Measurements from ENCODE around the gene FANCI.

FANCI gene

DNA sequence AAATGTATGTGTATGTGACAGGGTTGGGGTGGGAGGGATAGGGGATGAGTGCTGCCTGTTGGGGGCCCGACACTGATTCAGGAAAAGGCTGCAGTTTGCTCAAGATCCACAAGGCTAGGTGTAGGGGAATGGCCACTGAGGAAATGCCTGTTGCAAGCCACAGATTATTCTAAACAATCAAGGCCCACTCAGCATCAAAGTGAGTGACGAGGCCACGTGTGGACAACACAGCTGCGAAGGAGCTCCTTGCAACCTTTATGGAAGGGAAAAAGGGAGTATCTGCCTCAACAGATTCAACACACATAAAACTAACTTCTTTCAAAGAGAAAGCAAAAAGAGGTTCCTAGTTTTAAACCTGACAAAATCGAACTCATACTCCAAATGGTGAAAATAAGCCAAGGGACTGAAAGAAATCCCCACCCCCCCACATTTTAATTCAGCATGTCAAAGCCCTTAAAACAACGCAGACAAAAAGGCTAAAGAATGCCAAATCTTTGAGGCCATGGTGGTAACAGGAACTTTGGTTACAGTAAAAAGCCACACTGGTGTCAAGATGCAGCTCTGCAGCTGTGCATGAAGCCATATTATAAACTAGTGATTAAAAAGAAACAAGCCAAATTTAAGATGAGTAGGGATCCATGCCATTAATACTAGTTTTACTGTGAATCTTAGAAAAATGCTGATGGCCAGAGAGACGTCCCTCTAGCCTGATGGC lies 87.3 kb downstream of the FANCI start:
- in situ Hi-C loops (cut with MboI; ENCODE audit: low sequenced_read_pairs), result no loop called here

DNA sequence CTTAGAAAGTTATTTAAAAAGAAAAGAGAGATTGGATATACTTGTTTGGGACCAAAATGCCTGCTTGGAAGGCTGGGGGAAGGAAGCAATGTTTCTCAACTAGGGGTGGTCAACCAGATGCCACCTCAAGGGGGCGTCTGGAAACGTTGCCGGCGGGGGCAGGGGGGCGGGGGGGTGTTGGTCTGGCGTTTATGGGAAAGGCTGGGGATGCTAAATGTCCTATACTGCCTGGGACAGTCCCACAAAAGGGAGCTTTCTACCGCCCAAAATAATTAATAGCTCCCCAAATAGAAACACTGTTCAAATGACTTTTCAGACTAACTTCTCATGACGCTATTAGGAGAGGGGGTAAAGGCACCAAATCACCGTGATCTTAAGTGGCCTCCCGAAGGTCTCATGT lies 88.7 kb downstream of the FANCI start:
- in situ Hi-C loops (cut with MboI; ENCODE audit: low sequenced_read_pairs), result no loop called here

DNA sequence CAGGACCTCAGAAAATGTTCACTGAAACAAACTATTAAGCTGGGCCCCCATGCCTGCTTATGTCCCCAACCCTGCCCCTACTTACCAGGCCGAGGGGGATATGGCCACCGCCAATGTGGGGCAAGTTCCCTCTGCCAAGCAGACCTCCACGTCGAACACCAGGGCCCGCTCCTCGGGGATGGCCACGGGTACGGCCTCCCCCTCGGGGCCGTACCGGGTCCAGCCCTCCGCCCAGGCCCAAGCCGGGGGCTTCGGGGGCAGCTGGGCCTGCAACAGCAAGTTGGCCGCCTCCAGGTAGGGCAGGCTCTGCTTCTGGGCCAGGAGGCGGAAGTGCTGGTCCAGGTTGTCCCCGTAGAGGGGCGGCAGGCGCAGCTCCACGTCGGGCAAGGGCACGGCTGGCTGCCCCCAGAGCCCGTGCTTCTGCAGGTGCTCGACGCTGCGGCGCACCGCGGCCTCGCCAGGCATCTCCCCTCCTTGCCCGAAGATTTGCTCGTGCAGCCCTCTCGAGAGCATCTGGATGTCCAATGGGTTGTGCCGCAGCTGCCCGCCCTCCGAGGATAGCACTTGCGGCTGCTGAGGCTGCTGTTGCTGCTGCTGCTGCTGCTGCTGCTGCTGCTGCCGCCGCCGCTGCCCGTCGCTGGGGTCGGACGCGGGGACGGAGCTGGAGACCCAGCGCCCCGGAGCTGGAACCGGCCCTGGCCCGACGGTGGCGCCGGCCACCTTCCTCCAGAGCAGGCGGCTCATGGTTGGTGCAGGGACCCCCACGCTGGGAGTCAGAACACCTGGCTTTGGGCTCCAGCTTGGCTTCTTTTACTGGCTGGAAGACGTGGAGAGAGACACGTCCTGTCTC lies 89.5 kb downstream of the FANCI start:
- in situ Hi-C loops (cut with MboI; ENCODE audit: low sequenced_read_pairs), result no loop called here

DNA sequence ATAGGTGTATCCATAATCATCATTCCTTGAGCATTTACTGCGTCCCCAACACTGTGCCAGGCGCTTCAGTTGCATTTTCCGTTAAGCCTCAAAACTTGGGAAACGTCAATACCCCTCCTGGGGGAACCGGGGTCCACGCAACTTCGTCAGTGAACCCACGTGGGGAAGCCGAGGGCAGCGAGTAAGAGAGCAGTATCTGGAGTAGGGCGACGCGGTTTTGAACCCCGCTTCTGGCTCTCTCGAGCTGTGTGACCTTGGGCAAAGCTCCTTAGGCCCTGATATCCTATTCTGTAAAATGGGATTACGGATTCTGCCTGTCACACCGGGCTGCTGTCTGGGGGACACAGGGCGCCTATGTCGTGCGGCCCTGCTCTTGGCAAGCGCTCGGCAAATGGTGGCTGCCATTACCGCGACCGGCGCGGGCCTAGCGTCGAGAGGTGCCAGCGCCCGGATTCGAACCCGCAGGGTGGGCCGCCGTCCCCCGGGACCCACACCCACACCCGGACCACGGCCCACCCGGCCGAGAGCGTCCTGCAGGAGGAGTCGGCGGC lies 90.3 kb downstream of the FANCI start:
- in situ Hi-C loops (cut with MboI; ENCODE audit: low sequenced_read_pairs), result no loop called here

DNA sequence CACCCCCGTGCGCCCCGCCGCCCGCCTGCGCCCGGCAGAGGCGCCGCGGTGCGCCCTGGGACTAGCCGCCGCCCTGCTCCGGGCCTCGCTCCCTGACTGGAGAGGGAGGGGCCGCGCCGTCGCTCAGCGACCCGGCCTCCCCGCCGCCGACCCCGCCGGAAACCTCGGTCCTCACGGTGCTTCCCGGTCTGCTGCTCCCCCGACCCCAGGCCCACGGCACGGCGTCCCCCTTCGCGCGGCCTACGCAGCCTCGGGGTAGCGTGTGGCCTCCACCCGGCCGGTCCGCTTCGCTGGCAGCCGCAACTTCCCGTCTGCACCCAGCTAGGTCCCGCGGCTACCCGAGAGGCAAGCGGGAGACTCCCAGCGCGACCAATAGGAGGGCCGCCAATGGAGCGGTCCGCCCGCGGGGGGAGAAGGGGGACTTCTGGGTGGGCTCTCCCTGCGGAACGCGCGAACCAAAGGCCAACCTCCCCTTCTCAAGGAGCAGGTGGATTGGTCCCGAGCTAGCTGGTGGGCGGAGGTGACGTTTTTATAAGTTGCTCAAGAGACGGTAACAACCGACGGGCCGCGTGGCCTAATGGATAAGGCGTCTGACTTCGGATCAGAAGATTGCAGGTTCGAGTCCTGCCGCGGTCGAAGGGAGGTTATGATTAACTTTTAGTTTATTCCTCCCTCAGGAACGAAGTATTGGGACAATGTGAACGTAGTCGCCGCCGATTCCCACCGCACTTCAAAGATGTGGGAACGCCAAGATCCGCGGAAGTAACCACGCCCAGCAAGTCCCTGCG lies 90.9 kb downstream of the FANCI start, which contains the start of gene POLG:
Gene POLG (minus strand): TSS at position 315 of the 788 bp plus-strand sequence. CDS start 1,070 bp downstream, outside the sequence.
- in situ Hi-C loops (cut with MboI; ENCODE audit: low sequenced_read_pairs), result no loop called here

DNA sequence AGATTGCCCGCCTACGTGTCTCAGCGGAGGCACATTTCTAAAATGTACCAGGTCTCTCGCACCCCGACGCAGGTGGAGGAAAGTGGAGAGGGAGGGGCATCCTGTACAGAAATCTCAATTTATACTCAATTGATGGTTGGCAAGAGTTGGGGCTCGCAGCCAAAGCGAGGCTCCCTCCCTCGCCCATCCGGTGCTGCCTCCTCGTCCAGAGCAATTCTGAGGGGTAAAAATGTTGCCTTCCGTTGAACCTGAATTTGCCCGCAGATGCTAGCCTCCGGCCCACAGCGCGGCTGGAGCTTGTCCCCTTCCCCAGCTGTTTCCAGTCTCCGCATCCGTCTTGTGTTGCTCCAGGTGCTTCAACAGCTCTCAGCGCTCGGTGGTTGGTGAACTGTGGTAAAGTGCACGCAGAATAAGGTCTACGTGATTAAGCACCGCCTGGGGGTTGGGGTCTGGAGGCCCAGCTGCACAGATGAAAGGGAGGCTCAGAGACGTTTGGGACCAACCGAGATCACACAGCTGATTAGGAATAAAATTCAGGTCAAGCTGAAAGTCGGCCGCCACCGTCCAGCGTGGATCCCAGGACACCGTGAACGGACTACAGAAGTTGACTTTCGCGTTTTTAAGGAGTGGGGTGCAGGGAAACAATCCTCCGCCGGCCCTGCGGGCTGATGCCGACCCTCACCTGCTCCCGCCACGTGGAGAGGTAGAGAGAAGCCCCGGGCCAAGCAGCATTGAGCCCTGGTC lies 91.7 kb downstream of the FANCI start:
- in situ Hi-C loops (cut with MboI; ENCODE audit: low sequenced_read_pairs), result no loop called here

DNA sequence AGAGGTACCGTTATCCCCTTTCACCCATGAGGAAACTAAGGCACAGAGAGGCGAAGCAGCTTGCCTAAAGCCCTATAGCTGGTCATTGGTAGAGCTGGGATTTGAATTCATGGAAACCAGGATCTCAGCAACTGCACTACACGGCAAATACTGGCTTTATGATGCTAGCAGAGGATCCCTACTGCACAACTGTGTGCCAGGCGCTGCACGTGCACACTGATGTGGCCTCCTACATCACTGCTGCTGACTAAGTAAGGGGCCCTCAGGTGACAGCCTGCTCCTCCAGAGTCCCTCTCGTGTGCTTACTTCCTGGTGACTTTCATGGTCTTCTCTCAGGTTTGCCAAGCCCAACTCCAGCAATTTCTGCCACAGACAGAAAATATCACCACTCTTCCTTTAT lies 94.3 kb downstream of the FANCI start:
- in situ Hi-C loops (cut with MboI; ENCODE audit: low sequenced_read_pairs), result no loop called here

DNA sequence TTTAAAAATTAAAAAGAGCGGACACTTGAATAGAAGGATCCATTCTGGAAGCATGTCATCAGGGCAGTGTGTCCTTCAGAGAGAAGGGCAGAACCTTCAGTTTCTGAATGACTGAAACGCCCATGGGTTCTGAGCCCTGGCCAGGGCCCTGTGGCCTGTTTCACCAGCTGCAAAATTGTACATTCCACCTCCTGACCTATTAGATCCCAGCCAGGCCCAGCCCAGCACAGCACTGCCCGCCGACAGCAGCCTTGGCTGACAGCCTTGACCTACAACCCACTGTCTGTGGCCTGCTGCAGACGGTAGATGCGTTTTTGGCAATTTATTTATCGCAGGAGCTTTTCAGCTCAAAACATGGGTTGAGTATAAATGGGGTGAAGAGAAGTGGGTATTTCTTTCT lies 96.8 kb downstream of the FANCI start:
- in situ Hi-C loops (cut with MboI; ENCODE audit: low sequenced_read_pairs), result no loop called here

DNA sequence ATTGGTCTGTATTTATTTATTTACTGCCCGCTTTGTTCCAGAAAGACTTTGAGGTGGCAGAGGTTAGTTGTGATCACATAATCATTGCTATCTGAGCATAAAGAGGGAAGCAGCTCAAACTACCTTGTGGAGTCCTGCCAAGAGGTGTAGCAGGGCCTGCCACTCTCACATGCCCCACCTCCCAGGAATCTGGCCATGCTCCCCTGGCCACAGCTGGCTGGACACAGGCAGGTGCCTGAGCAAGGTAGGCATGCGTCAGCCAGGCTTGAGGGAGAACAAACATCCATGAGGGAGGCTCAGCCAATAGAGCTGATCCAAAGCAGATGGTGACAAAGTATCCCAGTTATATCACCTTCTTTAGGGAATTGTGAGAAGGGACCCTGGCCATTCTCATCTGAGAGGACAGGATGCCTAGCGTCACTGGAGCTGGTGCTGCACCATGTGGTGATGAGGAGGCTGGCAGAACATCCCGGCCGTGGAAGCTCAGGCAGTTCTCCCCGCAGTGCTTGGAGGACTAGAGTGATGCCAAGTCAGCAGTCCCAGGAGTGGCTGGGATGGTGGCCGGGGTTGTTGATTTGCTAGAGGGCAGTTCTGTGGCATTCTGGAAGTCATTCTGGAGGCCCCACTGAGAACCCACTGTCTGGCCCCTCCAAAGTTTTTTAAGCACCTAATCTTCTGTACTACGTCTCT lies 97.7 kb downstream of the FANCI start:
- in situ Hi-C loops (cut with MboI; ENCODE audit: low sequenced_read_pairs), result no loop called here

DNA sequence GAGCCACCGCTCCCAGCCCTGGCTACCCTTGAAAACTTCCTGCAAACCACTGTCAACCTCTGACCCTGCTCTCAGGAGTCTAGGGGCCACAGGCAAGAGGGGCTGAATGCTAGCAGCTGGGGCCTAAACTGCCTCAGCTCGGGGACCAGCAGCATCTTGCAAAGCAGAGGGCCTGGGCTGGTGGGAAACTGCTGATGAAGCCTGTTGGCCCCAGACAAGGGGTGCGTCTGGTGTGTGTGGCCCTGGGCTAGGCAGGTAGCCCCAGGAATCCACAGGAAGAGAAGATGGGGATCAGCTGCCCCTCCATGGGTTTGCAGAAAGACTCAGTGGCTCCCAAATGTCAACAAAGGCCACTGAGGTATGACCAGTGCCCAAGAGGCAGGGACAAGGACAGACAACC lies 99.1 kb downstream of the FANCI start:
- in situ Hi-C loops (cut with MboI; ENCODE audit: low sequenced_read_pairs), result no loop called here

DNA sequence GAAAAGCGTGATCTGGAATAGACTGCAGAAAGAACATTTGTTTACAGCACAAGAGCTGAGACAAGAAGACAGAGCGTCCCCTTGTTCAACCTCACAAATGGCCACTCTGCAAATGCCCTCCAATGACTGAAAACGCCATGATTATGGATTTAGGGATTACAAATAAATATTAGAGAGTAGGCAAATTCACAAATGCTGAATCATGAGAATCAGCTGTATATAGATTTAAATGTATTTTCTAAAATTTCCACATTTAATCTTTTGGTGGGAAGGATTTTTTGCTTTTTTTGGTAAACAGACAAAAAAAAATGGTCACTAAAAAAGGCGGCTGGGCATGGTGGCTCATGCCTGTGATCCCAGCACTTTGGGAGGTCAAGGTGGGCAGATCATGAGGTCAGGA lies 101.5 kb downstream of the FANCI start:
- in situ Hi-C loops (cut with MboI; ENCODE audit: low sequenced_read_pairs), result no loop called here

DNA sequence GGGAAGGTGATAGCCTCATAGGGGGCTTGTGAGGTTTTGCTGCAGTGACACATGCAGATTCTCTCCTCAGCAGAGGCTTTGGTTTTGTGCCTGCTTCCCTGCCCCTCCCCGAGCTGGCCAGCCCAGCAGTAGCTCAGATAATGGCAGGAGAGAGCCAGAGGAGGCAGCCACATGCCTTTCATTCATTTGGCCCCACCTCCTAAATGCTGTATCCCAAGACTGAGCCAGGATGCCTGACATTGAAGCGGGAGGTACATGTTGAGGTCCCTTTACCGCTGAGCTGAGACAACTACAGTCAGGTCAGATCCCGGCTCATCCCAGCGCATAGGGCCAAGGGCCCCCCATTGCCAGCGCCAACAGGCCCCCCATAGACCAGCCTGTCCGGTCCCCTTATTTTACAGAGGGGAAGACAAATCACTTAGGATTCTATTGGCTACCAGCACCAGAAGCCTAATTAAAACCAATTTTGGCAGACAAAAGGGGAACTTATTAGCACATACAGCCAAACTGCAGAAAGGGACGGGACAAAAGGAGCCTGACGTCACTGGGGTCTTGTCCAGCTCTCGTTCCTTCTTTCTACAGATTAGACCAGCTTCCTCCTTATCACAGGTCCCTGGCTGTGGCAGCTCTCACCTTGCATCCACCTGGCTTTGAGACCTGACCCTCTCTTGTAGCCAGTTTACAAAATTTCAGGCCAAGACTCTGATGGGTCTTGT lies 102.9 kb downstream of the FANCI start:
- in situ Hi-C loops (cut with MboI; ENCODE audit: low sequenced_read_pairs), result no loop called here

DNA sequence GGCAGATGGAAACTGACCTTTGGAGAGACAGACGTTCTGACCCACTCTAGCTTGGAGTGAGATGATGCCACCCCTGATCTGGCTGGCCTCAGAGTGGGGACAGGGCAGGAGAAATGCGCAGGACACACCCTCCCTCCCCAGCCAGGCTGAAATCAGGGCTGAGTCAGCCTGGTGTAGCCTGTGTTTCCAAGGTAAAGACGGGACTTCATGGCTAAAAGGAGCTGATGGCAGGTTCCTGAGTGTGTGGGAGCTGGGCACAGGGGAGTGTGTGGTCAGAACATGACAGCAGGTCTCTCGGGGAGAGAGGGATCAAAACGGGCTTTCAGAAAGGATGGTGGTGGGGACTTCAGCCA lies 105.4 kb downstream of the FANCI start:
- in situ Hi-C loops (cut with MboI; ENCODE audit: low sequenced_read_pairs), result no loop called here

DNA sequence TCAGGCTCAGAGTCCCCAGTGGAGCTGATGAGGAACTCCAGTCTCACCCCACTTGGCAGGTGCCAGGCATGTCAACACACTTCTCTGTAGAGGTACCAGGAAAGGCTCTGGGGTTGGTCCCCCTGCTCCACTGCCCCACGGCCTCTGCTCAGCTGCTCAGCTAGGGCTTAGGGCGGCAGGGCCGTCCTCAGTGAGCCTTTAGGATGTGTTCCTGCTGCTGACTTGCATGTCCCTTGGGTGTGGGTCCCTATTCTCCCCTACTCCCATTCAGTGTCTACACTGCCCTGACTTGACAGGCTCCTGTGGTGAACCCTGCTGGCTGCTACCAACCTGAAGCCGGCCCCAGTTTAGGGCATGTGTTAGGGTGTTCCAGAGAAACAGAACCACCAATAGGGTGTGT lies 108.7 kb downstream of the FANCI start:
- in situ Hi-C loops (cut with MboI; ENCODE audit: low sequenced_read_pairs), result no loop called here

DNA sequence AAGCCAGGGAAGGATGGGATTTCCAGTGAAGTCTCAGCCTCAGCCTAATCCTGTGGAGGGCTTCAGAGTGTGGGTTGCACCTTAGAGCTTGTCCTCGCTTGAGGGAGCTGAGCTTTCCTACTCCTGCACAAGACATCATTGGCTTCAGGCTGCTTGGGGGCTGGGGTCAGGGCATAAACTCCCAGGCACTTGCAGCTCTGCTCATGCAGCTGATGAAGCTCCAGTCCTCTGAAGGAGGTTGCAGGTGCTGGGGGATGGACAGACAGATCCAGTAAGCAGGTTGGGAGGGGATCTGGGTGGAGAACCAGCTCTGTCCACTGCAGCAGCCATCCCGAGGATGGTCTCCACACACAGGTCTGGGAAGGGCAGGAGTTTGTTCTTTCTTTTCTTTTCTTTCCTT lies 110.2 kb downstream of the FANCI start:
- in situ Hi-C loops (cut with MboI; ENCODE audit: low sequenced_read_pairs), result no loop called here

DNA sequence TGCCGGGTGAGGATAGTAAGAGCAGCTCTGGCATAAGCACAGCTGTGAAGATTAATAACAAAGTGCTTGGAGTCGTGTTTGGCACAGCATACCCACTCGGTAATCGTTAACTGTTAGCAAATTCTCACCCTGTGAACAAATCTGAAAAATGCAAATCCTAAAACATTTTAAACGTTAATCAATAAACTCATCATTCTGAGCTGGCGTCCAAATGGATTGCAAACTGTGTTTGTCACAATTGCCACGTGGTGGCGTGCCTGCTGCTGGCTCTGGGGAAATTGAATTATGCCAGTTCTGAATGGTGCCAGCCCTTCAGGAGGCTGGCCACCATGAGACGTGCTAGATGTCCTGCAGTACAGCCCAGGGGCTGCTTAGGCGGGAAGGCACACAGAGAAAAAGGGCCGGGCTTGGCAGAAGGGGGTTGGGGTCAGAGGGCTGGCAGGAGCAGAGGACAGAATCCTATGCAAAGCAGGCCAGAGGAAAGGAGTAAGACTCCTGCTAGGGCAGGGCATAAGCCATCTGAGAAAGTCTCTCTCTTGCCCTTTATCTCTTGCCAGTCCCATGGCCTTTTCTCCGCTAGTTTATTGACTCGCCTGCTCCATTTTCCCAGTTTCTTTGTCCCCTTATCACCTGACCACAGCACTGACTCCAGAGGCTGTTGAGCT lies 113.0 kb downstream of the FANCI start:
- in situ Hi-C loops (cut with MboI; ENCODE audit: low sequenced_read_pairs), result no loop called here

DNA sequence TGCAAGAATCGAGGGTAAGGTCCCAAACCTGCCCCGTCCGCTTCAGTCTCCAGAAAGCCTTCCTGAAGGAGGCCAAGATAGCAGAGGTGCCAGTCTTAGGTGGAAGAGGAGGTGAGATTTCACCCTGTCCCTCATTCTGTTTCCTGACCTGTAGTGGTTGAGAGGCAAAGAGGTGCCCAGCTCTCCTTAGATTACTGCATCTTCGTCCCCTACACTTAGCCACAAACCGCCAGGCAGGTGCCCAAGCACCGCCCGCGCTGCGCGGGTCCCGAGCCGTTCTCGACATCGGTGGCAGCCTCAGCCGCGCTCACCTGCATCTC lies 114.6 kb downstream of the FANCI start:
- in situ Hi-C loops (cut with MboI; ENCODE audit: low sequenced_read_pairs), result no loop called here

DNA sequence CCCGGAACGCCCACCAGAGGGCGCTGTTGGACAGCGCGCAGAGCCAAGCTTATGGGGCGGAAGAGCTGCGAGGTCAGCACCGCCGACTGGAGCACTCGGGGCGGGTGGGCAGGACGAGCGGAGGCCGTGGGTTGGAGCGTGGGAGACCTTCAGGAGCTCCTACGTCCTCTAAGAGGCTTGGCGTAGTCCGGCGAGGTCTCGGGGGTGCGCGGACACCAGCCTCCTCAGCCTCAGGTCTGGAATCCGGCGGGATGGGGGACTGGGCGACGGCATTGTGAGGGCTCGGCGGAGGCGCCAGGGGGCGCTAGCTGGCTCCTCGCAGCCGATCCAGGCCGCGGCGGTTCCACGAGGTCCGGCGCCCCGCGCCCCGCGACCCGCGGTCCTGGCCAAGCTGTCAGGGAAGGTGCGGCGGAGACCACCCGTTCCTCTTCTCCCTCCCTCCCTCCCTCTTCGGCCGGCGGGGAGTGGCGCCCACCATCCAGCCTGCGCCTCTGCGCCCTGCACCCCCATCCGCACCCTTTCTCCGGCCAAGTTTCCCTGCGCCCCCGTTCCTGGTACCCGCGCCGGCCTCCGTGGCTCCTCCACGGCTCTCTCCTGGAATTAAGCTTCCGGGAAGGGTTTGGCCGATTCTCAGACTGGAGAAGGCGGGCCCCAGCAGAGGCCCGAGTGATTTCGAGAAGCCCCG lies 115.1 kb downstream of the FANCI start:
- in situ Hi-C loops (cut with MboI; ENCODE audit: low sequenced_read_pairs), result no loop called here
